UCSD-AML1 (cell line): ENCODE results near the gene MIA.
"Not testable (repeated sequence)": the region's sequence is repeated elsewhere in the genome, so short reads cannot be mapped to it uniquely, and the experiment has no call there.

Experiments used
- DNase-seq: peaks from one replicate; lab custom pipeline; 2025; ENCODE audit not compliant: unreplicated experiment; lab: John Stamatoyannopoulos, UW

MIA gene

GRCh38 chr19:40802300-40803169, 27.2 kb downstream of the MIA start:
- peak; percentile 40 for DNase-seq

- DNase-seq = no peak
These were observed 28.0 kb downstream of the MIA start for GRCh38 chr19:40803170-40803856.

GRCh38 chr19:40803857-40804782, 28.8 kb downstream of the MIA start:
- DNase-seq = no peak

GRCh38 chr19:40804783-40805242, 29.5 kb downstream of the MIA start:
- DNase-seq = no peak

GRCh38 chr19:40805258-40805868, 30.0 kb downstream of the MIA start:
- DNase-seq = no peak

GRCh38 chr19:40806423-40807146, 31.3 kb downstream of the MIA start:
- peak; percentile 59 for DNase-seq

GRCh38 chr19:40807147-40808020, 32.1 kb downstream of the MIA start:
- no peak for DNase-seq

GRCh38 chr19:40808021-40808325, 32.7 kb downstream of the MIA start:
- no peak for DNase-seq

GRCh38 chr19:40808497-40808896, 33.2 kb downstream of the MIA start:
- no peak for DNase-seq

- DNase-seq = no peak
These were observed 34.2 kb downstream of the MIA start for GRCh38 chr19:40809358-40810086.

- no peak for DNase-seq
These were observed 34.8 kb downstream of the MIA start for GRCh38 chr19:40810160-40810559.

- peak; percentile 72 for DNase-seq
These were observed 35.5 kb downstream of the MIA start for GRCh38 chr19:40810649-40811408.

GRCh38 chr19:40811478-40812341, 36.4 kb downstream of the MIA start:
- no peak for DNase-seq

GRCh38 chr19:40812571-40812970, 37.2 kb downstream of the MIA start:
- DNase-seq = not testable (repeated sequence)

- DNase-seq = no peak
These were observed 37.9 kb downstream of the MIA start for GRCh38 chr19:40813182-40813581.

GRCh38 chr19:40815223-40815622, 39.9 kb downstream of the MIA start:
- DNase-seq = no peak
